GM23338 (cell line): ENCODE measurements around the gene TEX54.

Experiments
- CREB1 ChIP-seq: fragments of 250-450 bp; sonication (Bioruptor Pico); IDR thresholded peaks from 2 replicates; pipeline ENCODE4 v1.5.0; 2020; ENCODE audit warnings: low read depth, mild to moderate bottlenecking, moderate library complexity
- CTCF ChIP-seq, 2 experiments: fragments of 200-600 bp in 1 of 2; sonication (generic) in 1 of 2; conservative IDR thresholded peaks; 2 replicates each; pipeline versions ENCODE4 v1.5.1 to v1.6.1; 2016 to 2017; ENCODE audit warnings: antibody characterized with exemption in 2 of 2, low read depth in 2 of 2, mild to moderate bottlenecking in 2 of 2, moderate library complexity in 1 of 2
- ETS1 ChIP-seq: IDR thresholded peaks from 2 replicates; pipeline ENCODE4 v1.6.1; 2016; ENCODE audit warnings: antibody characterized with exemption
- EZH2 ChIP-seq: fragments of 200-600 bp; sonication (generic); IDR thresholded peaks from one replicate; pipeline ENCODE4 v1.8.0; 2017; ENCODE audit warnings: antibody characterized with exemption, mild to moderate bottlenecking, low read depth; ENCODE audit not compliant: unreplicated experiment
- EZH2phosphoT487 ChIP-seq: fragments of 200-600 bp; sonication (generic); IDR thresholded peaks from one replicate; pipeline ENCODE4 v1.8.1; 2018; ENCODE audit warnings: antibody characterized with exemption; ENCODE audit not compliant: unreplicated experiment
- JUNB ChIP-seq: IDR thresholded peaks from one replicate; pipeline ENCODE4 v1.6.1; 2016; ENCODE audit warnings: antibody characterized with exemption; ENCODE audit not compliant: unreplicated experiment
- POLR2AphosphoS5 ChIP-seq: IDR thresholded peaks from 2 replicates; pipeline ENCODE4 v1.6.1; 2016; ENCODE audit warnings: antibody characterized with exemption, low read depth
- REST ChIP-seq: IDR thresholded peaks from one replicate; pipeline ENCODE4 v1.6.1; 2018; ENCODE audit warnings: antibody characterized with exemption; ENCODE audit not compliant: unreplicated experiment
- STAT1 ChIP-seq: IDR thresholded peaks from one replicate; pipeline ENCODE4 v1.6.1; 2016; ENCODE audit warnings: antibody characterized with exemption; ENCODE audit not compliant: unreplicated experiment
- ZNF114 ChIP-seq: fragments of 250-450 bp; sonication (Bioruptor Pico); IDR thresholded peaks from 2 replicates; pipeline ENCODE4 v1.5.0; 2020; ENCODE audit warnings: mild to moderate bottlenecking, moderate library complexity
- ZNF331 ChIP-seq: fragments of 250-450 bp; sonication (Bioruptor Pico); IDR thresholded peaks from 2 replicates; pipeline ENCODE4 v1.5.0; 2020; ENCODE audit warnings: low read depth, mild to moderate bottlenecking, moderate library complexity

- peak; percentile 97 for TF ChIP-seq POLR2AphosphoS5
- TF ChIP-seq EZH2: no peak
- peak; percentile 12 for TF ChIP-seq REST
- peak; percentile 26 to 64; a peak in 3 of 4 replicates for TF ChIP-seq CTCF (conservative IDR thresholded peaks at IDR 0.05; ENCODE audit: low read depth in 2 of 2)
- TF ChIP-seq EZH2phosphoT487: no peak
- TF ChIP-seq ETS1: peak; percentile 83
- no peak for TF ChIP-seq JUNB
- TF ChIP-seq CREB1 (CRISPR knock-in tag): peak; percentile 94
- TF ChIP-seq ZNF331: no peak
- TF ChIP-seq ZNF114 (CRISPR knock-in tag): no peak
- TF ChIP-seq STAT1: no peak
Measured at GRCh38 chr11:62787005-62787759, 45.5 kb downstream of the TEX54 start, which contains the start of gene TMEM179B.
